DOHH2 (cell line): ENCODE results near the gene KLHL28.

Source experiments
- H3F3A ChIP-seq: fragments of 200-600 bp; sonication (generic), shearing (Covaris generic); 2 replicates; pipeline ENCODE4 v1.6.0; 2016; ENCODE audit warnings: antibody characterized with exemption, mild to moderate bottlenecking; ENCODE audit not compliant: control insufficient read depth, insufficient read depth
- H3K27ac ChIP-seq: fragments of 200-600 bp; sonication (generic); 2 replicates; pipeline ENCODE4 v1.5.1; 2014; ENCODE audit warnings: low read depth, mild to moderate bottlenecking, low read length, moderate library complexity
- H3K27me3 ChIP-seq: fragments of 200-600 bp; sonication (generic); 2 replicates; pipeline ENCODE4 v1.6.1; 2014; ENCODE audit warnings: mild to moderate bottlenecking, low read length, mixed read lengths; ENCODE audit not compliant: control insufficient read depth
- H3K36me3 ChIP-seq: fragments of 200-600 bp; sonication (generic); 2 replicates; pipeline ENCODE4 v1.6.1; 2014; ENCODE audit warnings: mild to moderate bottlenecking, low read length, moderate library complexity, mixed read lengths; ENCODE audit not compliant: control insufficient read depth
- H3K4me1 ChIP-seq: fragments of 200-600 bp; sonication (generic); 2 replicates; pipeline ENCODE4 v1.6.1; 2014; ENCODE audit warnings: mild to moderate bottlenecking, low read length, mixed read lengths; ENCODE audit not compliant: control insufficient read depth
- H3K4me2 ChIP-seq: fragments of 200-600 bp; sonication (generic); 2 replicates; pipeline ENCODE4 v1.6.0; 2014; ENCODE audit warnings: mild to moderate bottlenecking, low read length, moderate library complexity
- H3K4me3 ChIP-seq: fragments of 200-600 bp; sonication (generic); 2 replicates; pipeline ENCODE4 v1.5.1; 2014; ENCODE audit warnings: mild to moderate bottlenecking, low read length, mixed read lengths
- H3K79me2 ChIP-seq: fragments of 200-600 bp; sonication (generic); 2 replicates; pipeline ENCODE4 v1.6.1; 2014; ENCODE audit warnings: mild to moderate bottlenecking, low read length, mixed read lengths; ENCODE audit not compliant: control insufficient read depth
- H3K9me2 ChIP-seq: fragments of 200-600 bp; sonication (generic); replicated peaks from 2 replicates; pipeline ENCODE4 v1.6.1; 2014; ENCODE audit warnings: mild to moderate bottlenecking, low read length, mixed read lengths; ENCODE audit not compliant: control insufficient read depth
- H3K9me3 ChIP-seq: fragments of 200-600 bp; sonication (generic); 2 replicates; pipeline ENCODE4 v1.6.1; 2014; ENCODE audit warnings: antibody characterized with exemption, low read length, mixed read lengths; ENCODE audit not compliant: control insufficient read depth, insufficient read depth
- H4K20me1 ChIP-seq: fragments of 200-600 bp; sonication (generic); 2 replicates; pipeline ENCODE4 v1.6.0; 2014; ENCODE audit warnings: low read depth, mild to moderate bottlenecking, antibody characterized with exemption, low read length, moderate library complexity; ENCODE audit not compliant: control insufficient read depth, insufficient read depth
- CTCF ChIP-seq: fragments of 200-600 bp; sonication (generic); IDR thresholded peaks from one replicate; pipeline ENCODE4 v1.5.1; 2014; ENCODE audit warnings: antibody characterized with exemption, mild to moderate bottlenecking, low read depth, low read length; ENCODE audit not compliant: poor library complexity, severe bottlenecking
- EZH2phosphoT487 ChIP-seq: fragments of 200-600 bp; sonication (generic); IDR thresholded peaks from 2 replicates; pipeline ENCODE4 v1.6.1; 2017; ENCODE audit warnings: borderline replicate concordance, mild to moderate bottlenecking, antibody characterized with exemption, low read length, moderate library complexity, mixed read lengths

KLHL28 gene

GRCh38 chr14:44995196-44995595 lies 33.4 kb upstream of the KLHL28 start:
- Histone ChIP-seq H3K36me3 (peaks cover 4% of the 10 kb centered on the region), H3K27me3 (no peaks in the 10 kb centered on the region), H3F3A (no peaks in the 10 kb centered on the region), H3K79me2 (peaks cover 5% of the 10 kb centered on the region; the same call in 1 of the 2 replicates), H3K4me1 (no peaks in the 10 kb centered on the region), H3K9me3 (no peaks in the 10 kb centered on the region), H3K4me2 (no peak overlapping the region), H3K9me2 (no peaks in the 10 kb centered on the region), H3K4me3 (no peak overlapping the region), H4K20me1 (no peaks in the 10 kb centered on the region), H3K27ac (no peak overlapping the region)
- TF ChIP-seq CTCF (no peak), EZH2phosphoT487 (no peak)

- H3F3A ChIP-seq: no peaks in the 10 kb centered on the region
- no peak overlapping the region for H3K4me2 ChIP-seq
- H3K9me3 ChIP-seq: no peaks in the 10 kb centered on the region
- no peaks in the 10 kb centered on the region for H4K20me1 ChIP-seq
- H3K4me1 ChIP-seq: peaks cover 8% of the 10 kb centered on the region; the same call in 1 of the 2 replicates
- H3K79me2 ChIP-seq: peaks cover 11% of the 10 kb centered on the region; the same call in 1 of the 2 replicates
- H3K27me3 ChIP-seq: no peaks in the 10 kb centered on the region
- H3K36me3 ChIP-seq: no peaks in the 10 kb centered on the region
- no peaks in the 10 kb centered on the region for H3K9me2 ChIP-seq
- TF ChIP-seq EZH2phosphoT487 (no peak), CTCF (no peak)
- H3K4me3 ChIP-seq: no peak overlapping the region
- no peak overlapping the region for H3K27ac ChIP-seq
Measured at GRCh38 chr14:44990533-44990932, 28.8 kb upstream of the KLHL28 start.

DNA sequence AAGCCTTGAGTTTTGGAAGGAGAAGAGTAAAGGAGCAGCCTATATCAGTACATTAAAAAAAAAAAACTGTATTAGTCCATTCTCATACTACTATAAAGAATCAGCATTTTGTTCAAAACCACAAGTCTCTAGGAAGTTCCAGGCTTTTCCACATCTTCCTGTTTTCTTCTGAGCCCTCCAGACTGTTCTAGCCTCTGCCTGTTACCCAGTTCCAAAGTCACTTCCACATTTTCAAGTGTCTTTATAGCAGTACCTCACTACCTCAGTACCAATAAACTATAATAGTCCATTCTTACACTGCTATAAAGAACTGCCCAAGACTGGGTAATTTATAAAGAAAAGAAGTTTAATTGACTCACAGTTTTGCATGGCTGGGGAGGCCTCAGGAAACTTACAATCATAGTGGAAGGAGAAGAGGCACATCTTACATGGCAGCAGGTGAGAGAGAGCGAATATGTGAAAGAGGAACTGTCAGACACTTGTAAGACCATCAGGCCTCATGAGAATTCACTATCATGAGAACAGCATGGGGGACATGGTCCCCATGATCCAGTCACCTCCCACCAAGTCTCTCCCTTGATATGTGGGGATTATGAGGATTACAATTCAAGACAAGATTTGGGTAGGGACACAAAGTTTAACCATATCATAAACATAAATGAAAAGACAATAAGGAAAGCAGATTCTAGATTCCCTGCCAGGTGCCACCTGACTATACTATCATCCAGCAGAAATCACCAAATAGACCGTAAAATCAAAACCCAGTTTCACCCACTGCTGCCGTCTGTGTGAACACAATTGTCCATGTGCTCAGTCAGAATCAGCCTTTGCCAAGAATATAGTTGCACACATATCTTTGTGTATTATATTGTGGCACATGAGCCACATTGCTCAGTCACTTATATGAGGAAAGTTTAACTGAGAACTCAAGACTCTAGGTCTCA lies 28.0 kb upstream of the KLHL28 start:
- no peak for TF ChIP-seq EZH2phosphoT487
- no peak for TF ChIP-seq CTCF
- Histone ChIP-seq H3K4me3 (no peak overlapping the region), H3F3A (no peaks in the 10 kb centered on the region)

More for the DNA sequence above, 28.0 kb upstream of the KLHL28 start:
- no peaks in the 10 kb centered on the region for H3K9me2 ChIP-seq
- no peak overlapping the region for H3K4me2 ChIP-seq
- H4K20me1 ChIP-seq: no peaks in the 10 kb centered on the region
- H3K27me3 ChIP-seq: no peaks in the 10 kb centered on the region
- peaks cover 8% of the 10 kb centered on the region; the same call in 1 of the 2 replicates for H3K4me1 ChIP-seq
- no peaks in the 10 kb centered on the region for H3K36me3 ChIP-seq
- H3K27ac ChIP-seq: no peak overlapping the region
- H3K9me3 ChIP-seq: no peaks in the 10 kb centered on the region
- peaks cover 18% of the 10 kb centered on the region for H3K79me2 ChIP-seq
